ENCODE data around the gene DGCR2.
"Not testable (repeated sequence)": the region's sequence is repeated elsewhere in the genome, so short reads cannot be mapped to it uniquely, and the experiment has no call there.

Gene DGCR2

DNA sequence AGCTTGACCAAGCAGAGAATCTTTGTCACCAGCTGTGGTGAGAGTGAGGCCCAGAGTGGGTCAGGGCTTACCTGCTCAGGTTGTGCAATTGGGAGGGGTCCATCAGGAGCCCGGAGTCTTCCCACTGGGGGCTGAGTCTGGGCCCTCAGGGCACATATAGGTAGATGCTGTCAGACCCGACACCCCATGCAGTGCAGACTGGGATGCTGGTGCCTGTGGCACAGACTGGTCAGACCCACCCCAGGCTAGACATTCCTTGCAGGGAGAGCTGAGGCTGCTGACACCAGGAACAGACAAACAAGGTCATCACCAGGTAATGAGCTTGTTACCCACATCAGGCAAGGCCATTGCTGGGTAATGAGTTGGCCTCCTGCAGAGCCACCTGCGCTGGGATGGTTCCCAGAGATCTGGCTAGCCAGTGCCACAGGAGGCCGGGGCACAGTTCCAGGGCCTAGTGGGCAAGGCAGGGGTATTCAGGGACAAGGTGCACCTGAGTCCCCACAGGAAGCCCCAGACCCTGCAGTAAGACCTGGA is 97.2 kb downstream of the DGCR2 start:
- not testable (repeated sequence) for DNase-seq

DNA sequence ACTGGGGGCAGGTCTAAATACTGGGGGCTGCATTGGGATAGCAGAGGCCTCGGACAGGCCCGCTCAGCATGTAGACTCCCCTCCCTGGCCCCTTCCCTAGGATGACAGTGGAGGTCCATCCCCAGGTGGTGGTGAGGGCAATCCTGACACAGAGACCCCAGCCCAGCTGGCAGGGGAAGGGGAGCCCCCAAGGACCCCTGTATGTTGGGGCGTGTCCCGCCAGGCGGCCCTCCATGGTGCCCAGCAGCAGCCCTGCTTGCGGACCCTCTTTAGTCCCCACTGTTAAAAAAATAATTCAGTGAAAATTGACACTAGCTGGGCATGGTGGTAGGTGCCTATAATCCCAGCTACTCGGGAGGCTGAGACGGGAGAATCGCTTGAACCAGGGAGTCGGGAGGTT is 98.3 kb downstream of the DGCR2 start:
- DNase-seq, result not testable (repeated sequence)

DNA sequence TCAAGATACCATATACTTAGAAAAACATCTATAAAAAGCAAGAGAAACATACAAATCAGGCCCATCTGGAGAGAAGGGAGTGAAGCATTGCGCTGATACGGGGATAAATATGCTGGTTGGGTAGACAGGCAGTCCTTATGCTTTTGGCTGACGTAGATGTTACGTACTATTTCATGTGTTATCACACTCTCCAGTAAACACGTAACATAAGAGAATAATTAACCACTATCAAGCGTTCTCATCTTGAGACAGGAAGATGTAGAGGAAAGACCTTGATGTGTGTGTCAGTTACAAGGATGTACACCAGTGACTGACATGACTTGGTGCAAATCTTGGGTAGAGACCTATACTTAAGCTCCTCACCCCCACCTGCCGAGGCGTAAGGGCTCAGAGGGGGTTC is 99.5 kb downstream of the DGCR2 start:
- DNase-seq, result no peak

DNA sequence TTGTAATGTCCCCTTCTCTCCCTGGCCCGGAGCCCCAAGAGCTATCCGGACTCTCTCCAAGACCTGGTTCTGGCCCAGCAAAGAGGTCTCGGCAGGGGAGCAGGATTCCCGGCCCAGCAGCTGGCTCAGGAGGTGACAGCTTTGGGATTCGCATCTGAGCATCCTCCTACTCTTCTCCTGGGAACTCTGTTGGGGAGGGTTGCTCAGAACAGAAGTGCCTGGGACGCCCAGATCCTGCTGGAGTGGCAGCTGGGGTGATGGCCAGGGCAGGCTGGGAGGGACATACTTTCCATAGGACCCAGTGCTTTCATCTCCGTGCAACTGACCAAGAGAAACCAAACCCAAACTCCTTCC is 102.6 kb downstream of the DGCR2 start:
- DNase-seq, result no peak

DNA sequence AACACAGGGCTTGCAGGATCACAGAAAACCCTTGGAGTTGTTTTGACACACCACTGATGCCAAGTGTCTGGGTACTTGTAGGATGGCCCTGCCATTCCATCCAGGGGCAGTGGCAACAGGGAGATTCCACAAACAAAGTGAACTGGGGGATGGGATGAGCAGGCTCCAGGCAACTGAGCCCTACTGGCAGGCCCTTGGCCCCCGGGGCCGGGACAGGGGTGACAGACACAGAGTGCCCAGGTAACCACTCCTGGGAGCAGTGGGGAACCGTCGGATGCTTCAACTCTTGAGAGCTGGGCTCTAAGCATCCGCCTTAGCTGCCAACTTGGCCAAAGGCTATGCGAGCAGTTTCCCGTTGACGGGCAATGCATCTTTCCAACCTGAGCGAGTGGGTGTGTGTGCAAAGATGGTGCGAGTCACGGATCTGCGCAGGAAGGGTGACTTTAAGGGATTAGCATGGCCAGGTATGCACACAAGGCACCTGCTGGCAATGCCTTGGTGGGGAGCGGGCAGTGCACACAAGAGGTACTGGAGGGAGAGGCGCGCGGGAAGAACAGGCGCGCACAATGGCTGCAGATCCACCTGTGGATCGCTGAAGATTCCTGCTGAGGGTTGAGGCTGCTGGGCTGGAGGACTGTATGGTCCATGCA is 103.1 kb downstream of the DGCR2 start:
- DNase-seq, result no peak

DNA sequence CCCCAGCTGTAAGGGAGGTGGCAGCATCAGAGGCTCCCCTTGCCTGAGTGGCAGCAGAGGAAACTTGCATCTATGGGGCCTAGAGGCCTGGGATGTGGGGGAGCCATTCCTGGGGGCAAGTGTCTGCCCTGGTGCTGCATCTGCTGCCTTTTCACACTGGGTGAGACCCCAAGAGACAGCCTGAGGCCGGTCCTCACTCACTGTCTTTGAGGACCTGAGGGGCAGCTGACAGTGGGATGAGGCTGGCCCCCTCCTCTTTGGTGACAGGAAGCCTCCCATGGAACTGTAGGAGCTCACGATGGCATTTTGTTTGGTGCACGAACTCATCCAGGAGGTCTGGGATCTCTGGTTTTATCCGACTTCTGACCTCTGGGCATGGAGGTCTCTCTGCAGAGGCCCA is 104.0 kb downstream of the DGCR2 start:
- no peak for DNase-seq

DNA sequence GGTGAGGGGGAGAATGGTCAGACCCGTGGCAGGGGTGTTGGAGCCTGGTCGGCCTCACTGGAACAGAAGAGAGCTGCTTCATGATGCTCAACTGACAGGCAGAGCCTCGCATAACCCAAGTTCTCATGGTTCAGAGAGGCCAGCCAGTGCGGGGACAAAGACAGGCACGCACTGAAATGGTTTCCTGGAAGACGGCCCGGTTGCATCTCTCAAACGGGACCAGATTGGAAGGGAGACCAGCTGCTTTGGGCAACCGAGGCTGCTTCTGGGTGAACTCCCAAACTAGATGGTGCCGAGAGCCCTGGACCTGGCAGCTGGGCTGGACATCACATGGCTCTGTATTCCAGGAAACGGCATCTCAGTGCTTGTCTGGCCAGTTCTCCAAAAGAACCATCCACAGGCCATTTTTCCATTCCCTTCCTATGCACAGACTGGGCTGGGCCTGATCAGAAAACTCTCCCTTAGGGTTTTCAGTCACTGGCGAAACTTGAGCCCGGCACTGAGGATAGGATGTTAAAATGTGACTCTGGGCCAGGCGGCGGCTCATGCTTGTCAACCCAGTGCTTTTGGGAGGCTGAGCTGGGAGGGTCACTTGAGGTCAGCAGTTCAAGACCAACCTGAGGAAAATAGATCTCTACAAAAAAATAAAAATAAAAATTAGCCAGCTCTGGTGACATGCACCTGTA is 106.0 kb downstream of the DGCR2 start:
- DNase-seq, result no peak

DNA sequence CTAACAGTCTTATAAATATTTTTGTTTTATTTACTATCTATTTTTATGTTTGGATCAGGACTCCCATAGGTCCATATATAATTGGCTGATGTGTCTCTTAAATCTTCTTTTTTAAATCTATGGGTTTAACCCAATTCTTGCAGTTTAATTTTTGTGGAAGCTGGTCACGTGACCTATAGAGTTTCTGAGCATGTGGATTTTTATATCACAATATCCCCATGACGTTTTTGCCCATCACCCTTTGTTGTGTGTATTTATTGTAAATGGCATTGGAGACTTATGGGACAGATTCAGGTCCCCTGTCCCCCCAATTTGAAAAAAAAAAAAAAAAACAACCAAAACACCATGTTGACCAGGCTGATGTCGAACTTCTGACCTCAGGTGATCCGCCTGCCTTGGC is 107.3 kb downstream of the DGCR2 start:
- DNase-seq, result no peak

DNA sequence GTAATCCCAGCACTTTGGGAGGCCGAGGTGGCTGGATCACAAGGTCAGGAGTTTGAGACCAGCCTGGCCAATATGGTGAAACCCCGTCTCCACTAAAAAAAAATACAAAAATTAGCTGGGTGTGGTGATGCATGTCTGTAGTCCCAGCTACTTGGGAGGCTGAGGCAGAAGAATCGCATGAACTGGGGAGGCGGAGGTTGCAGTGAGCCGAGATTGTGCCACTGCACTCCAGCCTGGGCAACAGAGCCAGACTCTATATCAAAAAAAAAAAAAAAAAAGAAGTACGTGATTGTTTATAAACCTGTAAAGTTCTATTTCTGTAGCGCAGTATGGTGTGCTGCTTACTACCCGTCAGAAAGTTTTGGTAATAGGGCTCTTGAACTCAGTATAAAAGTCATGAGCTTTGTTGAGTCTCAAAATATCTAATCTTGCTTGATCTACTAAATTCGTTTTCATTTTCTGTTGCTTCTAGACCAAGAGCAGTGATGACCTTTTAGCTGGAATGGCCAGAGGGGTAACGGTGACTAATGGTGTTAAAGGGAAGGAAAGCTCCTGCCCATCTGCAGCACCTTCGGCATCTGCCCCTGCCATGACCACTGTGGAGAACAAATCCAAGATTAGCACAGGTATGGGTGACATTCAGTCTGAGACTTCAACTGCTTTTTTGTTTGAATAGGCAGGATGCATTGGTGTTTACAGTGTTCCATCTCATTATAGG is 108.2 kb downstream of the DGCR2 start:
- not testable (repeated sequence) for DNase-seq

DNA sequence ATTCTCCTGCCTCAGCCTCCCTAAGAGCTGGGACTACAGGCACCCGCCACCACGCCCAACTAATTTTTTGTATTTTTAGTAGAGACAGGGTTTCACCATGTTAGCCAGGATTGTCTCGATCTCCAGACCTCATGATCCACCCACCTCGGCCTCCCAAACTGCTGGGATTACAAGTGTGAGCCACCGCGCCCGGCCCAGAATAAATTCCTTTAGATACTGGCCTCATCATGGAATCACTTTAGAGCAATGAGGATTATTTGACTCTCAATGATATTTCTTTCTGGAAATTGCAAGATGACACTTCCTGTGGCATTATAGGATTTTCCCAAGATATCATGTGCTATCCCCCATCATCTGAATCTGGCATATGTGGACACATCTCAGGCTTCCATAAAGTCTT is 108.8 kb downstream of the DGCR2 start:
- not testable (repeated sequence) for DNase-seq

DNA sequence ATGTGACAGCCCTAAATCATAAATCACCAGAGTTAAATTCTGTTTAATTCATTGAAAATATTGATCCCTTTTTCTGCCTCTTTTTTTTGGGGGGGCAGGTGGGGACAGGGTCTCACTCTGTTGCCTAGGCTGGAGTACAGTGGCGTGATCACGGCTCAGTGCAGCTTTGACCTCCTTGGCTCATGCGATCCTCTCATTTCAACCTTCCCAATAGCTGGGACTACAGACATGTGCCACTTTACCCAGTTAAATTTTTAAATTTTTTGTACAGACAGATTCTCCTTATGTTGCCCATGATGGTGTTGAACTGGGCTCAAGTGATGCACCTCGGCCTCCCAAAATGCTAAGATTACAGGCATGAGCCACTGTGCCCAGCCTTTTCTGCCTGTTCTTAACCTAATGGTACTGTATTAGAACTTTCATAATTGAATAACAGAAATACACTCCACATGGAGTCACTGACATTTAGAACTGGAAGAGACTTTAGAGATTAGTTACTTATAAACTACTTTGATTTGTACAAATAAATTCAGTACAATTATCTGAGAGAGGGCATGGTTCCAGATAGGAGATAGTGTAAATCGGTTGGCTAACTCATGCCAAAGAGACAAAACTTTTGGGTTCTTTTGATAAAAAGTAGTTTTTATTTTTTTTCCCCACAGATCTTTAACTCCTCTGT is 109.8 kb downstream of the DGCR2 start:
- DNase-seq, result no peak

DNA sequence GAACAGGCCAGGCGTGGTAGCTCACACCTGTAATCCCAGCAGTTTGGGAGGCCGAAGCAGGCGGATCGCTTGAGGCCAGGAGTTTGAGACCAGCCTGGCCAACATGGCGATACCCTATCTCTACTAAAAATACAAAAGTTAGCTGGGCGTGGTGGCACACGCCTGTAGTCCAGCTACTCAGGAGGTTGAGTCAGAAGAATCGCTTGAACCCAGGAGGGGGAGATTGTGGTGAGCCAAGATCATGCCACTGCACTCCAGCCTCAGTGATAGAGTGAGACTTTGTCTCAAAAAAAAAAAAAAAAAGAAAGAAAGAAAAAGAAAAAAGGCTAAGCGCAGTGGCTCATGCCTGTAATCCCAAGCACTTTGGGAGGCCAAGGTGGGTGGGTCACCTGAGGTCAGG is 110.6 kb downstream of the DGCR2 start:
- DNase-seq, result not testable (repeated sequence)

DNA sequence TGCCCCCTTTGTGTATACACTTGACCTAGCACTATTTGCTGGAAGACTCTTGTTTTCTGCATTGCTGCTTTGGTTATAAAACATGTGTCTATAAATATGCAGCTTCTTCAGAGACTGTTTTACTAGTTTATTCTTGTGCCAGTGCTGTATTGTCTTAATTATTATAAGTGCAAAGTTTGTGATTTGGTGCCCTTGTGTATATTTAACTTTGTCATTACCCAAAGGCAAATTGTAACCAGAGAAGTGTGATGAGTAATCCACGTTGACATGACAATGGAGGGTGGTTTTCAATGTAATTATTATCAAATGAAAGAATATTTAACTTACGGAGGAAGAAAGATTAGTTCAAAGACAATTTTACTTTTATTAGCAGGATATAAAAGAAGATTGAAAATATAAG is 111.1 kb downstream of the DGCR2 start:
- DNase-seq, result no peak

DNA sequence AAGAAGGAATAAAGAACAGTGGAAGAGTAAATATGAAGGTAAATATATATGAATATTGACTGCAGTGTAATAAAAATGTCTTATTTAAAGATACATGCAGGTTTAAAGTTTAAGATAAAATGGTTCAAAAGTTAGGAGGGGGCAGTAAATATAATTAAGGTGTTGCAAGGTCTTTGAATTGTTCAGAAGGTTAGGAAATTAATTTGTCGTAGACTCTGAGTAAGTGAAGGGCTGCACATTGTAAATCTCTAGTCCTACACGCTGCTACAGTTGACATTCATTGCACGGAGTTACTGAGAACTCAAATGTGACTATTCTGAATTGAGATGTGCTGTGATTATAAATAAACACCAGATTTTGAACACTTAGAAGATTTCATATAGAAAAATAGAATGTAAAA is 116.3 kb downstream of the DGCR2 start:
- no peak for DNase-seq

DNA sequence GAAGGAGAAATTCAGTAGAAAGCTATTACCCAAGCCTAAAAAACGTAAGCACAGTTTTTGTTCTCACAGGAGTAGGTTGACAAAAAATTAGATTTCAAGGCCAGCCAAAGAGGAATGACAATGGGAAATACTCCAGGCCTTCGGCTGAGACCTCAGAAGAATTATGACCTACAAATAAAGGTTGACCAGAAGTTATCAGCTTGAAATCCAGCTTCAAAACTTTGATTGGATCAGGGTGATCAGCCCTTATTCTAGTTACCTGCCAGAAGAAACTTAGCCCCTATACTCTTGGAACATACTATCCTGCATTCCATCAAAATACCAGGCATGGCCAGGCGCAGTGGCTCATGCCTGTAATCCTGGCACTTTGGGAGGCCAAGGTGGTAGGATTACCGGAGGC is 117.7 kb downstream of the DGCR2 start:
- no peak for DNase-seq

DNA sequence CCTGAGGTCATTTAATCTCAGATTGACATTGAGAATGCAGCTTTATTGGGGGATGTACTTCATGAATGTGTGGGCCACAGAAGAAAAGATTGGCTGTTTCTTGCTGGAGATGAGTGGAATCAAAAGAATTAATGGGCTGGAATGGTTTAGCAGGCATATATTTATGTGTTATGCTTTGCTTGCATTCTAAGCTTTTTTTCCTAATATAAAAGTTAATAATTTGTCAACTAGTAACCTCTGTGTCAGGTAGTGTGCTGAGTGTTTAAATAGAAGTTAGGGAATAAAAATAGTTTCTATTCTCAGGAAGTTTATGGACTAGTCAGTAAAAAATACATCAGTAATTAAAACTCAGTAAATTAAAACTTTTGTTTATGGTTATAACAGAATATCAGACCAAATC is 118.7 kb downstream of the DGCR2 start:
- DNase-seq, result no peak

DNA sequence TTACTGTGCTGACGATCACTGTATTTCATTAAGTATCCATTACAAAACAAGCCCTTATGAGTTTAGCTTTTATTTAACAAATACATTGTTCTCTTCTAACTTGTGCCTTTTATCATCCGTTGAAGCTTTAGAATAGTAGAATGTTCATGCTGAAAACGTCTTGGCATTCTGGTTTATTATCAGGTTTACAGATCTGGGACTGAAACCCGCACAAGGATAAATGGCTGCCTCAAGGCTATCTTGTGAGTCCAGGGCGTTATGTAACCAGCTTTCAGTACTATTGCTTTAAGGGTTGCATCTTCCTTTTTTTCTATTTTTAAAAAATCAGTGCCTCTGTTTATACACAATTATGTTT is 119.6 kb downstream of the DGCR2 start:
- DNase-seq, result no peak

DNA sequence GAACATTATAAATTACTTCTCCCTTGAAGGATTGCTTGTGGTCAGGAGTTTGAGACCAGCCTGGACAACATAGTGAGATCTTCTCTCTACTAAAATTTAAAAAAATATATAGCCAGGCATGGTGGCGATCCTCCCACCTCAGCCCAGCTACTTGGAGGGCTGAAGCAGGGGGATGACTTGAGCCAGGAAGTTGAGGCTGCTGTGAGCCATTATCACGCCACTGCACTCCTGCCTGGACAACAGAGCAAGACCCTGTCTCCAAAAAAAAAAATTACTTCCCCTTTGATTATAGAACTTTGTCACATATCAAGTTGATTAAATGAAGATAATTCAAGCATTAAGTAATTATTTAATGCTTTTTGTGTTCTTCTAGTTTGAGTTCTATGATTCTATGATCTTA is 121.0 kb downstream of the DGCR2 start:
- DNase-seq, result no peak

DNA sequence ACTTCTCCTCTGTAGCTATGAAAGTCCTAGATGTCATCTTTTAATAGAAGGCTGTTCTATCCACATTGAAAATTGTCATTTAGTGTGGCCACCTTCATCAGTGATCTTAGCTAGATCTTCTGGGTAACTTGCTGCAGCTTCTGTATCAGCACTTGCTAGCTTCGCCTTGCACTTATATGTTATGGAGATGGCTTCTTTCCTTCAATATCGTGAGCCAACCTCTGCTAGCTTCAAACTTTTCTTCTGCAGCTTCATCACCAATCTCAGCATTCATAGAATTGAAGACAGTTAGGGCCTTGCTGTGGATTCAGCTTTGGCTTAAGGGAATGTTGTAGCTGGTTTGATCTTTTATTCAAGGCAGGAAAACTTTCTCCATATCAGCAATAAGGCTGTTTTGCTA is 122.1 kb downstream of the DGCR2 start:
- not testable (repeated sequence) for DNase-seq

DNA sequence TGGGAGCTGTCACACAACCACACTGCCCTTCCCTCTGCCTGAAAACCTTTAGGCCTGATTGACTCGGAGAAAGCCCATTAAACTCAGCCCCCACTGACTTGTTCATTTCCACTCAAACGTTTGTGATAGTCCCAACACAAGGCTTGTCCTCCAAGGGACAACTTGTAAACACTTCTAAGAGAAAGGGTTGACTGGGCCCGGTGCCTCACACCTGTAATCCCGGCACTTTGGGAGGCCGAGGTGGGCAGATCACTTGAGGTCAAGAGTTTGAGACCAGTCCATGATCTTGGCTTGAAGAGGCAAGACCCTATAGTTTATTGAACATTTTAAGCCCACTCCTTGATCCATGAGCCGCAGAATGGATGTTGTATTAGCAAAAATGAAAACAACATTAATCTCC is 122.8 kb downstream of the DGCR2 start:
- DNase-seq, result no peak

DNA sequence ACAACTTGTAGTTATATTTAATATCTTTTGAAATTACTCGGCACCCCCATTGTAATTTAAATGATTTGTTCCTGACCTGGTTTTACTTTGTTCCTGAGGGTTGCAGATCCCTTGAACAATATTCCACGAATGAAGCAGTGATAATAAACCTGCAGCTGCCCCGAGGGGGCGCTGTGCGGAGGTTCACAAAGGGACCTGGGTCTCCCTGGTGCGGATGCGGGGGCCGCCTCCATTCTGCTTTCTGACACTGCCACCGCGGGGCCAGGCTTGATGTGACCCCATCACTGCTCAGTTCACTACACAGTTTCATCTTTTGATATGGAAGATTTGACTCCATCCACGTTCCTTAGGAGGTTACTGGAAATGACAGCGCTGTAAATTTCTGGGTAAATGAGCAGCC is 123.2 kb downstream of the DGCR2 start:
- DNase-seq, result no peak

DNA sequence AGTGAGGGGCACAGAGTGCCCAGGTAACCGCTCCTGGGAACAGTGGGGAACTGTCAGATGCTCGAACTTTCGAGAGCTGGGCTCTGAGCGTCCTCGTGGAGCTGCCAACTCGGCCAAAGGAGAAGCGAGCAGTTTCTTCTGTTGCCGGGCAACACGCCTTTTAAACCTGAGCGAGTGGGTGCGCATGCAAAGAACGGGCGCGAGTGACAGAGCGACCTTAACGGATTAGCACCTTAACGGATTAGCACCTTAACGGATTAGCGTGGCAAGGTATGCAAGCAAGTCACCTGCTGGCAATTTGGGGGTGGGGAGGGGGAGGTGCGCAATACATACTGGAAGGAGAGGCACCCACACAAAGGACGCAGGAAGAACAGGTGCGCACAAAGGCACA is 124.3 kb downstream of the DGCR2 start:
- no peak for DNase-seq

DNA sequence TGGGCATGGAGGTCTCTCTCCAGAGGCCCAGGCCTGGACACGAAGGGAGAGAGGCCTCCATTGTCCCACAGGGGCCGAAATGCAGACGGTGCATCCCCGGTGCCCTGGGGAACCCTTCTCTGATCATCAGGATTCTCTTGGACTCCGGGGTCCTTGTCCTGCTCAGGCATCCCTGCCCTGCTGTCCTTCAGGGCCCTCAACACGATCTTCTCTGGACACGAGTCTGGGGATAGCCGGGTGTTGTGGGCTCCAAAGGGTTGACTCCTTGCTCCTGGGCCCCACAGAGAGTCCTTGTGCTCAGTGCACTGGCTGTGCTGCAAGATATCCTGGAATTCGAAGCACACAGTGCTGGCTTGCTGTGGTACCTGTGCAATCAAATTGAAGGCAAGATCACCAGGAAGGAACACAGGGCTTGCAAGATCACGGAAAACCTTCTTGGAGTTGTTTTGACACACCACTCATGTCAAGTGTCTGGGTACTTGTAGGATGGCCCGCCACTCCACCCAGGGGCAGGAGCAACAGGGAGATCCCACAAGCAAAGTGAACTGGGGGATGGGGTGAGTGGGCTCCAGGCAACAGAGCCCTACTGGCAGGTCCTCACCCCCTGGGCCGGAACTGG is 124.8 kb downstream of the DGCR2 start:
- DNase-seq, result no peak

All from suppressor macrophage treated with lipopolysaccharide for 4 hours (primary cell).